ENCODE measurements around the gene EPHA7. TPM values are rescaled to one million over a fixed set of nuclear protein-coding genes. Genes with fewer than 3 reads are reported as not detected.

The EPHA7 gene
- polyA plus RNA-seq, 2 of the 4 experiments (the other 2 are of a cell fraction) = 0.45 to 0.56 TPM

DNA sequence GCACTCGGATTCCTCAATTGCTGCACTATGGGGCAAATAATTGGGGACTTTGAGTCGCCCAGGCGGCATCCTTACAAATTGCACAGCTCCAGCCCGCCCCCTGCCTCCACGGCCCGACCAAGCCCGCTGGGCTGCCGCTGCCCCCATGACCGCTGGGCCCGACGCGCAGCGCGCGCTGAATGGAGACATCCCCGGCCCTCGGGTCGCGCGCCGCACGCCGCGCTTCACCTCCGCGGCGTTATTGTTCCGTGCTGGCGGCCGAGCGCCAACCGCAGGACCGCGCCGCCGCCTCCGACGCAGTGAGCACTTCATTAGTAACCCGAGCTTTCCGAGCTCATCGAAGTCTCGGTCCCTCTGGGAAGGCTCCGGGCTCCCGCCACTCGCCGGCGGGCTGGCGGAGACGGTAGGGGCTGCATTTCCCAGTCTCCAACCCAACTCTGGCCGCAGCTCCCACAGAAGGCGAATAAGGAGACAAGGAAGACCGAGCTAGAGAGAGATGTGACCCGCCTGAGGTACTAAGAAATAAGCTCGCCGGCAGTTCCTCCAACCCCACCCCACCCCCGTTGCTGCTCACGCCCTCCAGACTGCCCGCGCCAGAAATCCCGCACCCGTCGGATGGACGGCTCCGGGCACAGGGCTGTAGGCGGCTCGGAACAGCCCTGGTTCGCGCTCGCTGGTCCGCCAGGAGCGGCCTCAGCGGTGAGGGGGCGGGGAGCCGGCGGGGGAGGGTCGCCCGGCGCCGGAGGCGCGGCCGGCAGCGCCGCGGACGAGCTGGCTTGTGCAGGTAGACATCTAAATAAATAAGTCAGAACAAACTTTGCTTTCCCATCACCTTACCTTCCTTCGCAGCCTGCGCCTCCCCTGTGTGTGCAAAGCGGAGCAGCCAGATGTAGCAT lies 703 bp downstream of the EPHA7 start:
- Histone ChIP-seq H3K4me1 (peaks cover 3% of the 10 kb centered on the region; the same call in 1 of the 3 replicates), H3K4me2 (peak overlapping the region; percentile 92), H3K9me3 (no peaks in the 10 kb centered on the region), H3K27ac (no peak overlapping the region), H3K4me3 (peak overlapping the region; percentile 48)
- peak; percentile 1 to 4 for DNase-seq (ENCODE audit: low read depth in 1 of 2, low spot score in 1 of 2)
- ChIA-PET POLR2A (no interaction called here), CTCF (no interaction called here)
- 12% methylated on average over 8 of the region's 89 CpGs for WGBS (ENCODE audit: missing lambda C conversion rate)
- TF ChIP-seq POLR2AphosphoS2 (conservative IDR thresholded peaks at IDR 0.05; ENCODE audit: low read length) (no peak), FOSL2 (IDR thresholded peaks at IDR 0.05) (no peak), FOSL2 (CRISPR knock-in tag; IDR thresholded peaks at IDR 0.05) (no peak), JUNB (IDR thresholded peaks at IDR 0.05) (no peak), ZC3H11A (IDR thresholded peaks at IDR 0.05) (no peak), FOXS1 (CRISPR knock-in tag; IDR thresholded peaks at IDR 0.05) (no peak), TFCP2L1 (CRISPR knock-in tag; IDR thresholded peaks at IDR 0.05) (no peak), TP53 (CRISPR knock-in tag; IDR thresholded peaks at IDR 0.05) (no peak), CBX2 (IDR thresholded peaks at IDR 0.05; ENCODE audit: borderline replicate concordance, low read depth) (no peak), HDAC2 (IDR thresholded peaks at IDR 0.05) (no peak), CHD4 (IDR thresholded peaks at IDR 0.05; ENCODE audit: borderline replicate concordance) (no peak), FOSB (CRISPR knock-in tag; IDR thresholded peaks at IDR 0.05) (no peak), RFX5 (IDR thresholded peaks at IDR 0.05) (no peak), NFE2L2 (conservative IDR thresholded peaks at IDR 0.05; ENCODE audit: low read length) (no peak), ZNF302 (CRISPR knock-in tag; IDR thresholded peaks at IDR 0.05) (no peak)
- TF ChIP-seq, protein P1, sequence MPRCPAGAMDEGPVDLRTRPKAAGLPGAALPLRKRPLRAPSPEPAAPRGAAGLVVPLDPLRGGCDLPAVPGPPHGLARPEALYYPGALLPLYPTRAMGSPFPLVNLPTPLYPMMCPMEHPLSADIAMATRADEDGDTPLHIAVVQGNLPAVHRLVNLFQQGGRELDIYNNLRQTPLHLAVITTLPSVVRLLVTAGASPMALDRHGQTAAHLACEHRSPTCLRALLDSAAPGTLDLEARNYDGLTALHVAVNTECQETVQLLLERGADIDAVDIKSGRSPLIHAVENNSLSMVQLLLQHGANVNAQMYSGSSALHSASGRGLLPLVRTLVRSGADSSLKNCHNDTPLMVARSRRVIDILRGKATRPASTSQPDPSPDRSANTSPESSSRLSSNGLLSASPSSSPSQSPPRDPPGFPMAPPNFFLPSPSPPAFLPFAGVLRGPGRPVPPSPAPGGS (IDR thresholded peaks at IDR 0.05) = no peak
- TF ChIP-seq, protein P2, sequence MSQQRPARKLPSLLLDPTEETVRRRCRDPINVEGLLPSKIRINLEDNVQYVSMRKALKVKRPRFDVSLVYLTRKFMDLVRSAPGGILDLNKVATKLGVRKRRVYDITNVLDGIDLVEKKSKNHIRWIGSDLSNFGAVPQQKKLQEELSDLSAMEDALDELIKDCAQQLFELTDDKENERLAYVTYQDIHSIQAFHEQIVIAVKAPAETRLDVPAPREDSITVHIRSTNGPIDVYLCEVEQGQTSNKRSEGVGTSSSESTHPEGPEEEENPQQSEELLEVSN (IDR thresholded peaks at IDR 0.05; ENCODE audit: borderline replicate concordance, low read depth) = no peak
- TF ChIP-seq, protein P3, sequence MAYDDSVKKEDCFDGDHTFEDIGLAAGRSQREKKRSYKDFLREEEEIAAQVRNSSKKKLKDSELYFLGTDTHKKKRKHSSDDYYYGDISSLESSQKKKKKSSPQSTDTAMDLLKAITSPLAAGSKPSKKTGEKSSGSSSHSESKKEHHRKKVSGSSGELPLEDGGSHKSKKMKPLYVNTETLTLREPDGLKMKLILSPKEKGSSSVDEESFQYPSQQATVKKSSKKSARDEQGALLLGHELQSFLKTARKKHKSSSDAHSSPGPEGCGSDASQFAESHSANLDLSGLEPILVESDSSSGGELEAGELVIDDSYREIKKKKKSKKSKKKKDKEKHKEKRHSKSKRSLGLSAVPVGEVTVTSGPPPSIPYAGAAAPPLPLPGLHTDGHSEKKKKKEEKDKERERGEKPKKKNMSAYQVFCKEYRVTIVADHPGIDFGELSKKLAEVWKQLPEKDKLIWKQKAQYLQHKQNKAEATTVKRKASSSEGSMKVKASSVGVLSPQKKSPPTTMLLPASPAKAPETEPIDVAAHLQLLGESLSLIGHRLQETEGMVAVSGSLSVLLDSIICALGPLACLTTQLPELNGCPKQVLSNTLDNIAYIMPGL (CRISPR knock-in tag; IDR thresholded peaks at IDR 0.05; ENCODE audit: borderline replicate concordance) = no peak
- TF ChIP-seq, protein P4, sequence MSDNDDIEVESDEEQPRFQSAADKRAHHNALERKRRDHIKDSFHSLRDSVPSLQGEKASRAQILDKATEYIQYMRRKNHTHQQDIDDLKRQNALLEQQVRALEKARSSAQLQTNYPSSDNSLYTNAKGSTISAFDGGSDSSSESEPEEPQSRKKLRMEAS (IDR thresholded peaks at IDR 0.05) = no peak
- TF ChIP-seq, protein P5, sequence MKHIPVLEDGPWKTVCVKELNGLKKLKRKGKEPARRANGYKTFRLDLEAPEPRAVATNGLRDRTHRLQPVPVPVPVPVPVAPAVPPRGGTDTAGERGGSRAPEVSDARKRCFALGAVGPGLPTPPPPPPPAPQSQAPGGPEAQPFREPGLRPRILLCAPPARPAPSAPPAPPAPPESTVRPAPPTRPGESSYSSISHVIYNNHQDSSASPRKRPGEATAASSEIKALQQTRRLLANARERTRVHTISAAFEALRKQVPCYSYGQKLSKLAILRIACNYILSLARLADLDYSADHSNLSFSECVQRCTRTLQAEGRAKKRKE (CRISPR knock-in tag; IDR thresholded peaks at IDR 0.05; ENCODE audit: low read depth) = no peak
- peak; percentile 27 to 31; a peak in 5 of 6 replicates for ATAC-seq
- no peak for FAIRE-seq

DNA sequence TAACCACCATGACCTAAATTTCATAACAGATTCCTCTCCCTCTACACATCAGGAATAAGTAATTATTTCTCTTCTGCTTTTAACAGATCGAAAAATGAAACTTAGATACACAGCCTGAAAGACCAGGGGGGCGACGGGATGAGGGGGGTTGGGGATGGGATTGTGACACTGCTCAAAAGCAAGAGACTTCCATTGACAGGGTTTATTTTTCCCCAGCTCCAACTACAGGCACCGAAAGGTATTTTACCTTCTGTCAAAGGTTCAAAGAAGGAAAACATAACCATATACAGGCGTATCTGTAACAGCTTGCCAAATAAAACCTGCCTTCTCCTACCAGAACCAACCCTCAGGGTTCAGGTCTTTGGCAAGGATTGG lies 1.3 kb downstream of the EPHA7 start:
- Histone ChIP-seq H3K9me3 (no peaks in the 10 kb centered on the region), H3K4me1 (peaks cover 3% of the 10 kb centered on the region; the same call in 1 of the 3 replicates), H3K4me2 (peak overlapping the region; percentile 92), H3K27ac (no peak overlapping the region), H3K4me3 (peak overlapping the region; percentile 48; the same call in 2 of the 3 replicates)
- FAIRE-seq (no peak), ATAC-seq (no peak), DNase-seq (ENCODE audit: low read depth in 1 of 2, low spot score in 1 of 2) (peak in 1 of 2 experiments; percentile 0)
- TF ChIP-seq, protein P6, sequence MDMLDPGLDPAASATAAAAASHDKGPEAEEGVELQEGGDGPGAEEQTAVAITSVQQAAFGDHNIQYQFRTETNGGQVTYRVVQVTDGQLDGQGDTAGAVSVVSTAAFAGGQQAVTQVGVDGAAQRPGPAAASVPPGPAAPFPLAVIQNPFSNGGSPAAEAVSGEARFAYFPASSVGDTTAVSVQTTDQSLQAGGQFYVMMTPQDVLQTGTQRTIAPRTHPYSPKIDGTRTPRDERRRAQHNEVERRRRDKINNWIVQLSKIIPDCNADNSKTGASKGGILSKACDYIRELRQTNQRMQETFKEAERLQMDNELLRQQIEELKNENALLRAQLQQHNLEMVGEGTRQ (IDR thresholded peaks at IDR 0.05) = no peak
- TF ChIP-seq CBX2 (IDR thresholded peaks at IDR 0.05; ENCODE audit: borderline replicate concordance, low read depth) (no peak), TFCP2L1 (CRISPR knock-in tag; IDR thresholded peaks at IDR 0.05) (no peak), POLR2AphosphoS2 (conservative IDR thresholded peaks at IDR 0.05; ENCODE audit: low read length) (no peak), RFX5 (IDR thresholded peaks at IDR 0.05) (no peak), HOXB5 (CRISPR knock-in tag; IDR thresholded peaks at IDR 0.05) (no peak), JUNB (IDR thresholded peaks at IDR 0.05) (no peak), HOXA7 (CRISPR knock-in tag; IDR thresholded peaks at IDR 0.05) (no peak), ZNF302 (CRISPR knock-in tag; IDR thresholded peaks at IDR 0.05) (no peak)
- TF ChIP-seq, protein P2 (IDR thresholded peaks at IDR 0.05; ENCODE audit: borderline replicate concordance, low read depth) = no peak
- TF ChIP-seq, protein P7, sequence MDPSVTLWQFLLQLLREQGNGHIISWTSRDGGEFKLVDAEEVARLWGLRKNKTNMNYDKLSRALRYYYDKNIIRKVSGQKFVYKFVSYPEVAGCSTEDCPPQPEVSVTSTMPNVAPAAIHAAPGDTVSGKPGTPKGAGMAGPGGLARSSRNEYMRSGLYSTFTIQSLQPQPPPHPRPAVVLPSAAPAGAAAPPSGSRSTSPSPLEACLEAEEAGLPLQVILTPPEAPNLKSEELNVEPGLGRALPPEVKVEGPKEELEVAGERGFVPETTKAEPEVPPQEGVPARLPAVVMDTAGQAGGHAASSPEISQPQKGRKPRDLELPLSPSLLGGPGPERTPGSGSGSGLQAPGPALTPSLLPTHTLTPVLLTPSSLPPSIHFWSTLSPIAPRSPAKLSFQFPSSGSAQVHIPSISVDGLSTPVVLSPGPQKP (IDR thresholded peaks at IDR 0.05; ENCODE audit: low read depth, low read length) = no peak
- CTCF ChIA-PET = no interaction called here
- POLR2A ChIA-PET = no interaction called here
- 36% methylated on average over 5 of the region's 5 CpGs for WGBS (ENCODE audit: missing lambda C conversion rate)
